OCI-LY7 (cell line): ENCODE results near the gene MARK4.

ENCODE experiments used
- EZH2phosphoT487 ChIP-seq: fragments of 200-600 bp; sonication (generic); IDR thresholded peaks from 2 replicates; pipeline ENCODE4 v1.6.1; 2018; ENCODE audit warnings: low read depth, borderline replicate concordance, mild to moderate bottlenecking, mixed run types, antibody characterized with exemption, low read length, moderate library complexity, mixed read lengths
- TF ChIP-seq, protein P1 (sequence below): fragments of 200-600 bp; sonication (generic); conservative IDR thresholded peaks from 2 replicates; pipeline ENCODE4 v1.5.1; 2014; ENCODE audit warnings: mild to moderate bottlenecking, antibody characterized with exemption, low read length, moderate library complexity, mixed read lengths

DNA sequence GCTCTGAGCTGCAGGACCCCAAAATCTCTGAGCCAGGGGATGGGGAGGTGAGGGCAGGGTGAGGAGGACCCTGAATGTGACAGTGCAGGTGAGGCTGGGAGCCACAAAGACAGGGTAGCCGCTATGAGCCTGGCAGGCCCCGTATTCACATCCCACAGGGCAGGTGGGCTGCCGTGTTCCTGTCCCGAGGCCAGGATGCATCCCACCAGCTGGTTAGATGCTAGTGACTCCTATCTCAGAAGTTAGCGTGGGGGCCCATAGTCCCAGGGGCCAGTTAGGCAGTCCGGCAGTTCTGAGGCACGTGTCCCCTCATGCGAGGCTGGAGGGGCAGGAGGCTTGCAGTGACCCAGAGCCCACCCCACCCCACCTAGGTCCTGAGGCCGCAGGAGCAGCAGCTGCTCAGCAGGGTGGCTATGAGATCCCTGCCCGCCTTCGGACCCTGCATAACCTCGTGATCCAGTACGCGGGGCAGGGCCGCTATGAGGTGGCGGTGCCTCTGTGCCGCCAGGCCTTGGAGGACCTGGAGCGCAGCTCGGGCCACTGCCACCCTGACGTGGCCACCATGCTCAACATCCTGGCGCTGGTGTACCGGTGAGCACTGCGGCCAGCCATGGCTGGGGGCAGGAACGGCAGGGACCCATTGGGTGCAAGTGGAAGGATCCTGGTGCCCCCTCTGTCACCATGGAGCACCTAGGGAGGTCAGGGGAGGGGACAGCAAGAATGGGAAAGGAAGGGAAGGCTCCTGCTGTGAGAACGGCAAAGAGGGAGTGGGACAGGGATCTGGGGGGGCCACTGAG, 96.7 kb downstream of the MARK4 start:
- TF ChIP-seq, protein P1, sequence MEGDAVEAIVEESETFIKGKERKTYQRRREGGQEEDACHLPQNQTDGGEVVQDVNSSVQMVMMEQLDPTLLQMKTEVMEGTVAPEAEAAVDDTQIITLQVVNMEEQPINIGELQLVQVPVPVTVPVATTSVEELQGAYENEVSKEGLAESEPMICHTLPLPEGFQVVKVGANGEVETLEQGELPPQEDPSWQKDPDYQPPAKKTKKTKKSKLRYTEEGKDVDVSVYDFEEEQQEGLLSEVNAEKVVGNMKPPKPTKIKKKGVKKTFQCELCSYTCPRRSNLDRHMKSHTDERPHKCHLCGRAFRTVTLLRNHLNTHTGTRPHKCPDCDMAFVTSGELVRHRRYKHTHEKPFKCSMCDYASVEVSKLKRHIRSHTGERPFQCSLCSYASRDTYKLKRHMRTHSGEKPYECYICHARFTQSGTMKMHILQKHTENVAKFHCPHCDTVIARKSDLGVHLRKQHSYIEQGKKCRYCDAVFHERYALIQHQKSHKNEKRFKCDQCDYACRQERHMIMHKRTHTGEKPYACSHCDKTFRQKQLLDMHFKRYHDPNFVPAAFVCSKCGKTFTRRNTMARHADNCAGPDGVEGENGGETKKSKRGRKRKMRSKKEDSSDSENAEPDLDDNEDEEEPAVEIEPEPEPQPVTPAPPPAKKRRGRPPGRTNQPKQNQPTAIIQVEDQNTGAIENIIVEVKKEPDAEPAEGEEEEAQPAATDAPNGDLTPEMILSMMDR = no peak
- TF ChIP-seq EZH2phosphoT487 = no peak
